ENCODE results near the gene COX6A2. TPM values are rescaled to one million over a fixed set of nuclear protein-coding genes. Genes with fewer than 3 reads are reported as not detected.

Gene COX6A2
- total RNA-seq, 1 donor, result not detected

DNA sequence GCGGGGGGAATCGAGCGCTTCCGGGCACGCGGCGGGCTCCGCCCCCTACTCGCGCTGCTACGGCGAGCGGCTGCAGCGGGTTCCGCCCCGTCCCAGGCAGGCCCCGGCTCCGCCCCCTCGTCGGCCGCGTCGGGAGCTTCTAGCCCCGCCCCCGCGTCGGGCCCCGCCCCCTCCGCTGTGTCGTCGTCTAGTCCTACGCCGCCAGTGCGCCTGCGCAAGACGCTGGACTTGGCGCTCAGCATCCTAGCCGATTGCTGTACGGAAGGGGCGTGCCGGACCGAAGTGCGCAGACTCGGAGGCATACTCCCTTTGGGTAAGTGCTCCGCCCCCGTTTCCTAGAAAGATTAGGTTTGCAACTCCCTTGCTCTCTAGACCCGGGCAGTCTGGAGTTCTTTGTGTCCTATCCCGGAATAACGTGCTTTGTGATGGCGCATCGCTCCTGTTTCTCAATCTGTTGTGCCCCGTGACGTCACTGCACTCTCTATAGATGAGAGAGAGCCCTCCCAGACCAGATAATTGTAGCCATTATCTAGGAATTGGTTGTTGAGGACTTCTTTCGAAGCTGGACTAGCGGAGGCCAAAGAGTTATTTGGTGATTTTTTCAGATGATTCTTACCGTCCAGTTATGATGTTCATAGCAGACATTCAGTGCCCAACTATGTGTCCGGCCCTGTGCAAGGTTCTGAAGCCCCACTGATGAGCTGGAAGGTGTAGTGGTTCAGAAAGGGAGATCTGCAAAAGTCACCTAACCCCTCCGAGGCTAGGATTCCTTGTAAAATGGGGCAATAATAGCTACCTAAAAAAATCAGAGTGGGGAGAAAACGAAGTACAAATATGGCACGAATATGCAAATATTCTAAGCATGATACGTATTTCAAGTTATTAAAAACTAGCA, 31.8 kb upstream of the COX6A2 start:
- H2AFZ ChIP-seq (ENCODE audit: low read length), result peak overlapping the region; percentile 93
- H3K27ac ChIP-seq (ENCODE audit: low read depth, low read length), result peak overlapping the region; percentile 99
- peaks cover 29% of the 10 kb centered on the region for H4K20me1 ChIP-seq (ENCODE audit: insufficient read depth, low read length)
- peaks cover 33% of the 10 kb centered on the region for H3K4me1 ChIP-seq (ENCODE audit: insufficient read depth, low read length)
- H3K4me3 ChIP-seq (ENCODE audit: insufficient read depth, low read length), result peak overlapping the region; percentile 76
- no peaks in the 10 kb centered on the region for H3K9me3 ChIP-seq (ENCODE audit: low read depth, low read length)
- no peaks in the 10 kb centered on the region for H3K27me3 ChIP-seq (ENCODE audit: insufficient read depth, low read length)
- H3K79me2 ChIP-seq (ENCODE audit: insufficient read depth, low read length), result peaks cover 44% of the 10 kb centered on the region
- peak overlapping the region; percentile 93 for H3K4me2 ChIP-seq (ENCODE audit: insufficient read depth, low read length)
- peak; percentile 99 for DNase-seq (ENCODE audit: insufficient read length, low spot score, missing footprints)
- peaks cover 15% of the 10 kb centered on the region for H3K36me3 ChIP-seq (ENCODE audit: insufficient read depth, low read length)
- TF ChIP-seq, protein P1, sequence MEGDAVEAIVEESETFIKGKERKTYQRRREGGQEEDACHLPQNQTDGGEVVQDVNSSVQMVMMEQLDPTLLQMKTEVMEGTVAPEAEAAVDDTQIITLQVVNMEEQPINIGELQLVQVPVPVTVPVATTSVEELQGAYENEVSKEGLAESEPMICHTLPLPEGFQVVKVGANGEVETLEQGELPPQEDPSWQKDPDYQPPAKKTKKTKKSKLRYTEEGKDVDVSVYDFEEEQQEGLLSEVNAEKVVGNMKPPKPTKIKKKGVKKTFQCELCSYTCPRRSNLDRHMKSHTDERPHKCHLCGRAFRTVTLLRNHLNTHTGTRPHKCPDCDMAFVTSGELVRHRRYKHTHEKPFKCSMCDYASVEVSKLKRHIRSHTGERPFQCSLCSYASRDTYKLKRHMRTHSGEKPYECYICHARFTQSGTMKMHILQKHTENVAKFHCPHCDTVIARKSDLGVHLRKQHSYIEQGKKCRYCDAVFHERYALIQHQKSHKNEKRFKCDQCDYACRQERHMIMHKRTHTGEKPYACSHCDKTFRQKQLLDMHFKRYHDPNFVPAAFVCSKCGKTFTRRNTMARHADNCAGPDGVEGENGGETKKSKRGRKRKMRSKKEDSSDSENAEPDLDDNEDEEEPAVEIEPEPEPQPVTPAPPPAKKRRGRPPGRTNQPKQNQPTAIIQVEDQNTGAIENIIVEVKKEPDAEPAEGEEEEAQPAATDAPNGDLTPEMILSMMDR (IDR thresholded peaks at IDR 0.05; ENCODE audit: extremely low read depth, low read depth, low read length), result no peak

DNA sequence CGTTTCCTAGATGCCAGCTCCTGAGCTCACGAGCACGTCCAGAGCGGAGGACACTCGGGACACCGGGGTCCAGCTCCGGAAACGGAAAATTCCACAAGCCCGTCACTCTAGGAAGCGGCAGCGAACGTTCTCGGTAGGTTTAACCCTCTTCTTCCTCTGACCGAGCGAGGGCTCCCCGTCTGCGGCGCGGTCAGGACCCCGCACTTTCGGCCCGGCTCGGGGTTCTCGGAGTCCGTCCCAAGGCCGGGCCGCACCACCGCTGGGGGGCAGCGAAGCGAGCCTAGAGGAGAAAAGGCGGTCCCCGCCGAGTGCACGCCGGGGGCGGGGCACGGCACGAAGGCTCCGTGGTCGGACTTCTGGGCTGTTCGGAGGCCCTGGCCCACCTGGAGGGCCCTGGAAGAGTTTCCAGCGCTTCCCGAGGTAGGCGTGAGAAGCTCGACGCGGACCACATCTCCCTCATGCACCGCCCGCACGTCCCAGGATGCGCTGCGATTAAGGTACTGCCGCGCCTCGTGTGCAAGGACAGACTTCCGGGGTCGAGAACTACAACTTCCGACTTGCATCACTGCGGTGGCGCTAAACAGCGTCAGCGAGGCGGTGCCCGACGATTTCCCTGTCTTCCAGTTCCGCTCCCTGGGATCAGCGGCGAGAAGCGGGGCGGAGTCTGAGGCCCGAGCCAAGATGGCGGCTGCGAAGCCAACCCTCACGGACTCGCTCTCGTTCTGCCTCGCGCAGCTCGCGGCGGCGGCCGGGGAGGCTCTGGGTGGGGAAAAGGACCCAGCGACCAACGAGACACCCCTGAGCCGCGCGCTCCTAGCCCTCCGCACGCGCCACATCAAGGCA, 30.9 kb upstream of the COX6A2 start, which contains the start of gene ARMC5:
Gene ARMC5, plus strand, starts transcription at position 658 of the 843 bp plus-strand sequence. Its CDS starts 24 bp downstream, at position 682.
- Histone ChIP-seq H3K4me1 (ENCODE audit: insufficient read depth, low read length) (peaks cover 40% of the 10 kb centered on the region), H4K20me1 (ENCODE audit: insufficient read depth, low read length) (peaks cover 30% of the 10 kb centered on the region), H3K4me2 (ENCODE audit: insufficient read depth, low read length) (peak within 1 kb of the TSS; percentile 93), H3K27ac (ENCODE audit: low read depth, low read length) (peak within 1 kb of the TSS; percentile 99), H3K4me3 (ENCODE audit: insufficient read depth, low read length) (peak within 1 kb of the TSS; percentile 76), H3K9me3 (ENCODE audit: low read depth, low read length) (no peaks in the 10 kb centered on the region), H3K27me3 (ENCODE audit: insufficient read depth, low read length) (no peaks in the 10 kb centered on the region), H3K36me3 (ENCODE audit: insufficient read depth, low read length) (peaks cover 15% of the 10 kb centered on the region), H3K79me2 (ENCODE audit: insufficient read depth, low read length) (peaks cover 45% of the 10 kb centered on the region), H2AFZ (ENCODE audit: low read length) (peak within 1 kb of the TSS; percentile 93)
- TF ChIP-seq, protein P1 (IDR thresholded peaks at IDR 0.05; ENCODE audit: extremely low read depth, low read depth, low read length), result peak; percentile 52
- DNase-seq (ENCODE audit: insufficient read length, low spot score, missing footprints), result peak; percentile 97

DNA sequence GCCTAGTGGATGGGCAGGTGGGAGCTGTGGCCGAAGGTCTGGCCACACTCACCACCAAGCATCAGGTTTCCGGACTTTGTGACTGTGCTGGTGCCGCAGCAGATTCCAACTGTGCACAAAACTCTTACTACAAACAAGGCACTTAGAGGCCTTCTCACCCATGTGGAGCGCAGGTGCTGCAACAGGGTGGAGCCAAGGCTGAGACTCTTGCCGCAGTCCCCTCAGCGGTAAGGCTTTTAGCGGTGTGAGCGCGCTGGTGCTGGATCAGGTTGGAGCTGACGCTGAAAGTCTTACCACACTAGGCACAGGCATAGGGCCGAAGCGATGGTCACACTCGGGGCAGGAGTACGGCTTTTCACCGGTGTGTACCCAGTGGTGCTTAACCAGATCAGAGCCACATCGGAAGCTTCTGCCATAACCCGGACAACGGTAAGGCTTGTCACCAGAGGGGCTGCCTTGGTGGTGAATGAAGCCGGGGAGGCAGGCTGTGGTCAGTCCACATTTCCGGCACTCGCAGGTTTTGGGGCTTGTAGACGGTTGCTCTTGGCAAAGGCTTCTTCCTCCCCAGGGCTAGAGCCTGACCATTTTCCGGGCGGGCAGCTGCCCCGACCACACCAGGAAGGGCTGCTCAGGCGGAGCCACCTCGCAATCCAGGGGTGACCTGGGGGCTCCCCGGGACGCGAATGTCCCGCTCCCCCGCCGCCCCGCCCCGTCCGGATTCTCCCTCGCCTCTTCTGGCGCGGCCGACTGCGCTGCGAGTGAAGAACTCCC, 30.1 kb upstream of the COX6A2 start:
- peaks cover 30% of the 10 kb centered on the region for H4K20me1 ChIP-seq (ENCODE audit: insufficient read depth, low read length)
- H3K27ac ChIP-seq (ENCODE audit: low read depth, low read length), result peak overlapping the region; percentile 99
- peak; percentile 93 for DNase-seq (ENCODE audit: insufficient read length, low spot score, missing footprints)
- H3K4me2 ChIP-seq (ENCODE audit: insufficient read depth, low read length), result peak overlapping the region; percentile 93
- H3K36me3 ChIP-seq (ENCODE audit: insufficient read depth, low read length), result peaks cover 10% of the 10 kb centered on the region
- TF ChIP-seq, protein P1 (IDR thresholded peaks at IDR 0.05; ENCODE audit: extremely low read depth, low read depth, low read length), result no peak
- no peaks in the 10 kb centered on the region for H3K9me3 ChIP-seq (ENCODE audit: low read depth, low read length)
- peak overlapping the region; percentile 93 for H2AFZ ChIP-seq (ENCODE audit: low read length)
- peaks cover 48% of the 10 kb centered on the region for H3K4me1 ChIP-seq (ENCODE audit: insufficient read depth, low read length)
- H3K79me2 ChIP-seq (ENCODE audit: insufficient read depth, low read length), result peaks cover 45% of the 10 kb centered on the region
- no peaks in the 10 kb centered on the region for H3K27me3 ChIP-seq (ENCODE audit: insufficient read depth, low read length)
- peak overlapping the region; percentile 76 for H3K4me3 ChIP-seq (ENCODE audit: insufficient read depth, low read length)

Measured in osteoblast (primary cell).